Measurements from ENCODE around the gene DAPK1.

Gene DAPK1

GRCh38 chr9:87657190-87657589 lies 159.5 kb downstream of the DAPK1 start:
- no peaks in the 10 kb centered on the region for H3K79me2 ChIP-seq (ENCODE audit: control insufficient read depth, insufficient read depth, low read length, unreplicated experiment)
- no peaks in the 10 kb centered on the region for H3K27me3 ChIP-seq (ENCODE audit: insufficient read depth, low read length)
- no peak overlapping the region for H2AFZ ChIP-seq (ENCODE audit: low read length, unreplicated experiment)
- no peak overlapping the region for H3K27ac ChIP-seq (ENCODE audit: low read depth, low read length)
- H3K4me3 ChIP-seq (ENCODE audit: low read depth, low read length) = no peak overlapping the region
- H3K4me1 ChIP-seq (ENCODE audit: control insufficient read depth, insufficient read depth, low read length, unreplicated experiment) = no peaks in the 10 kb centered on the region
- H3K36me3 ChIP-seq (ENCODE audit: insufficient read depth, low read length) = no peaks in the 10 kb centered on the region

DNA sequence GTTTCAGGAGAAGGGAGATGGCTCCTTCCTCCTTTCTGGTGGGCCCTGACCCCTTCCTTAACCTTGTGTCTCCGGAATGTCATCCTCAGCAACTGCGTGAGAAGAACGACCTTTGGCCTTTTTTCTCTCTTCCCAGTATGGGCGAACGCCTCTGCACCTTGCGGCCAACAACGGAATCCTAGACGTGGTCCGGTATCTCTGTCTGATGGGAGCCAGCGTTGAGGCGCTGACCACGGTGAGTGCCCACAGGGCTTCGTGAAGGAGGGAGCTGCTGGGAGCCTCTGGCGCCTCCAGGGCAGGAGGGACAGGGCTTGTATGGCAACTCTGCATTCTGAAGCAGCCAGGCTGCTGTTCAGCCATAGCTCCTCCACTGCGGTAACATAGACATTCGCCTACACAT lies 160.2 kb downstream of the DAPK1 start:
- Histone ChIP-seq H3K79me2 (ENCODE audit: control insufficient read depth, insufficient read depth, low read length, unreplicated experiment) (no peaks in the 10 kb centered on the region), H3K4me3 (ENCODE audit: low read depth, low read length) (no peak overlapping the region), H2AFZ (ENCODE audit: low read length, unreplicated experiment) (no peak overlapping the region), H3K36me3 (ENCODE audit: insufficient read depth, low read length) (no peaks in the 10 kb centered on the region), H3K27me3 (ENCODE audit: insufficient read depth, low read length) (no peaks in the 10 kb centered on the region), H3K4me1 (ENCODE audit: control insufficient read depth, insufficient read depth, low read length, unreplicated experiment) (no peaks in the 10 kb centered on the region), H3K27ac (ENCODE audit: low read depth, low read length) (no peak overlapping the region)

- no peaks in the 10 kb centered on the region for H3K79me2 ChIP-seq (ENCODE audit: control insufficient read depth, insufficient read depth, low read length, unreplicated experiment)
Measured at GRCh38 chr9:87658511-87658910, 160.8 kb downstream of the DAPK1 start.

GRCh38 chr9:87659534-87660419 lies 162.1 kb downstream of the DAPK1 start:
- no peak overlapping the region for H3K27ac ChIP-seq (ENCODE audit: low read depth, low read length)
- H3K4me3 ChIP-seq (ENCODE audit: low read depth, low read length) = no peak overlapping the region
- H3K36me3 ChIP-seq (ENCODE audit: insufficient read depth, low read length) = no peaks in the 10 kb centered on the region
- no peaks in the 10 kb centered on the region for H3K79me2 ChIP-seq (ENCODE audit: control insufficient read depth, insufficient read depth, low read length, unreplicated experiment)
- H3K4me1 ChIP-seq (ENCODE audit: control insufficient read depth, insufficient read depth, low read length, unreplicated experiment) = no peaks in the 10 kb centered on the region
- H2AFZ ChIP-seq (ENCODE audit: low read length, unreplicated experiment) = no peak overlapping the region
- H3K27me3 ChIP-seq (ENCODE audit: insufficient read depth, low read length) = no peaks in the 10 kb centered on the region

More at GRCh38 chr9:87658511-87658910, 160.8 kb downstream of the DAPK1 start:
- Histone ChIP-seq H3K27me3 (ENCODE audit: insufficient read depth, low read length) (no peaks in the 10 kb centered on the region), H3K27ac (ENCODE audit: low read depth, low read length) (no peak overlapping the region), H2AFZ (ENCODE audit: low read length, unreplicated experiment) (no peak overlapping the region), H3K4me1 (ENCODE audit: control insufficient read depth, insufficient read depth, low read length, unreplicated experiment) (no peaks in the 10 kb centered on the region), H3K4me3 (ENCODE audit: low read depth, low read length) (no peak overlapping the region), H3K36me3 (ENCODE audit: insufficient read depth, low read length) (no peaks in the 10 kb centered on the region)

DNA sequence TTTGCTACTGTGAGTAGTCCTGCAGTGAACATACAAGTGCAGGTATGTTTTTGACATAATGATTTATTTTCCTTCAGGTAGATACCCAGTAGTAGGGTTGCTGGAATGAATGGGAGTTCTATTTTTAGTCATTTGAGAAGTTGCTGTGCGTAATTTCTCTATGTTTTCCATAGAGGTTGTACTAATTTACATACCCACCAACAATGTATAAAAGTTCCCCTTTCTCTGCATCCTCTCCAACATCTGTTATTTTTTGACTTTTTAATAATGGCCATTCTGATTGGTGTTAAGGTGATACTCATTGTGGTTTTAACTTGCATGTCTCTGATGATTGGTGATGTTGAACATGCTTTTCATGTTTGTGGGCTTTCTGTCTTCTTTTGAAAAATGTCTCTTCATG lies 163.6 kb downstream of the DAPK1 start:
- no peaks in the 10 kb centered on the region for H3K27me3 ChIP-seq (ENCODE audit: insufficient read depth, low read length)
- no peak overlapping the region for H3K27ac ChIP-seq (ENCODE audit: low read depth, low read length)
- no peaks in the 10 kb centered on the region for H3K36me3 ChIP-seq (ENCODE audit: insufficient read depth, low read length)

DNA sequence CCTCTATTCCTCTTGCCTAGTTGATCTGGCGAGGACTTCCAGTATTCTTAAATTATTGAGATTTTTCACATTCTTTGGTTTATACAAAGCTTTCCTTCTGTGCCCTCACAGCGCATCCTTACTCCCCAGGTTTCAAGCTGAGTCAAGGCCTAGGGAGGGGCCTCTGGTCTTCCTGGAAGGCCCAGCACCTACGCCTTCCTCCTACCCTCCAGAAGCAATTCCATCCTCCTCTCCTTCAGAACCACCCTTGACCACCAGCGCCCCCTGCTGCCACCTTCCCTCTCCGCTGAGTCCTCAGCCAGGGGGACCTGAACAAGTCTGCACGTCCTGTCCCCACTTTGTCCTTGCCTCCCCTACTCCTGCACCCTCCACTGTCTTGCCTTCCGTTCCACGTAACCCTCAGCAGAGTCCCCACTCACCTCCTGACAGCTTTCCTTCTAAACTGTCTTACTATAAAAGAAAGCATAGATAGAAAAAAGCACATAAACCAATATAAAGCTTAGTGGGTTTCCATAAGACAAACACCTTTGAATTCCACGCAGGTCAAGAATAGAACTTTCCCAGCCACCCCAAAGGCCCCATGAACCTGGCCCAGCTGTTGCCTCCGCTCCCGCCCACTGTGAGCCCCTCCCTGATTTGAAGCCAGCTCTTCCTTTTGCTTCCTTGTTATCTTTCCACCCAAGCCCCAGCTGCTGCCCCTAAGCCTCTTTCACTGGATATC lies 165.3 kb downstream of the DAPK1 start:
- H2AFZ ChIP-seq (ENCODE audit: low read length, unreplicated experiment) = no peak overlapping the region
- H3K79me2 ChIP-seq (ENCODE audit: control insufficient read depth, insufficient read depth, low read length, unreplicated experiment) = no peaks in the 10 kb centered on the region
- H3K36me3 ChIP-seq (ENCODE audit: insufficient read depth, low read length) = no peaks in the 10 kb centered on the region
- no peaks in the 10 kb centered on the region for H3K4me1 ChIP-seq (ENCODE audit: control insufficient read depth, insufficient read depth, low read length, unreplicated experiment)
- H3K27me3 ChIP-seq (ENCODE audit: insufficient read depth, low read length) = no peaks in the 10 kb centered on the region
- H3K4me3 ChIP-seq (ENCODE audit: low read depth, low read length) = no peak overlapping the region
- H3K27ac ChIP-seq (ENCODE audit: low read depth, low read length) = no peak overlapping the region; the same call in 1 of the 2 replicates

More for the DNA sequence above, 163.6 kb downstream of the DAPK1 start:
- Histone ChIP-seq H3K79me2 (ENCODE audit: control insufficient read depth, insufficient read depth, low read length, unreplicated experiment) (no peaks in the 10 kb centered on the region), H2AFZ (ENCODE audit: low read length, unreplicated experiment) (no peak overlapping the region), H3K4me1 (ENCODE audit: control insufficient read depth, insufficient read depth, low read length, unreplicated experiment) (no peaks in the 10 kb centered on the region), H3K4me3 (ENCODE audit: low read depth, low read length) (no peak overlapping the region)

DNA sequence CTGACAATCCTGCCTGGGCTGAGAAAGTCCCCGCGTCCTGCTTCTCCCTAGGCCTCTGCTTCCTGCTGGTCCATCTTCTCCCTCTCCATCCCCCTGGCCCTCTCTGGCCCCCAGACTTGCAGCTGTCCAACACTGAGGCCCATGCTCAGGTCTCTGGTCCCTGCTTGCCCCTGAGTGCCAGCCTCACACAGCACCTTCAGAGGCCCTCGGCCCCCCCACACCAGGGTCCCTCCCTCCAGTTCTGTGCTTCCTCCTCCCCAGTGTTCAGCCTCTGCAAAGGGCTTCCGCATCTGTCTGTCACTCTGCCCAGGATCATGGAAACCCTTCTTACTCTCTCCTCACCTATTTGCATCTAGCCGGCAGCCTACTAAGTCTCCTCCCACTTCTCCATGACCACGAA lies 165.9 kb downstream of the DAPK1 start:
- Histone ChIP-seq H3K4me1 (ENCODE audit: control insufficient read depth, insufficient read depth, low read length, unreplicated experiment) (no peaks in the 10 kb centered on the region), H2AFZ (ENCODE audit: low read length, unreplicated experiment) (no peak overlapping the region), H3K27me3 (ENCODE audit: insufficient read depth, low read length) (no peaks in the 10 kb centered on the region), H3K79me2 (ENCODE audit: control insufficient read depth, insufficient read depth, low read length, unreplicated experiment) (no peaks in the 10 kb centered on the region), H3K27ac (ENCODE audit: low read depth, low read length) (no peak overlapping the region), H3K36me3 (ENCODE audit: insufficient read depth, low read length) (no peaks in the 10 kb centered on the region), H3K4me3 (ENCODE audit: low read depth, low read length) (no peak overlapping the region)

GRCh38 chr9:87664153-87665060 lies 166.7 kb downstream of the DAPK1 start:
- no peak overlapping the region for H2AFZ ChIP-seq (ENCODE audit: low read length, unreplicated experiment)
- no peak overlapping the region for H3K27ac ChIP-seq (ENCODE audit: low read depth, low read length)
- no peaks in the 10 kb centered on the region for H3K79me2 ChIP-seq (ENCODE audit: control insufficient read depth, insufficient read depth, low read length, unreplicated experiment)
- no peaks in the 10 kb centered on the region for H3K27me3 ChIP-seq (ENCODE audit: insufficient read depth, low read length)
- no peaks in the 10 kb centered on the region for H3K4me1 ChIP-seq (ENCODE audit: control insufficient read depth, insufficient read depth, low read length, unreplicated experiment)
- no peaks in the 10 kb centered on the region for H3K36me3 ChIP-seq (ENCODE audit: insufficient read depth, low read length)
- no peak overlapping the region for H3K4me3 ChIP-seq (ENCODE audit: low read depth, low read length)

- H3K4me3 ChIP-seq (ENCODE audit: low read depth, low read length) = no peak overlapping the region
- H3K36me3 ChIP-seq (ENCODE audit: insufficient read depth, low read length) = no peaks in the 10 kb centered on the region
- no peak overlapping the region for H2AFZ ChIP-seq (ENCODE audit: low read length, unreplicated experiment)
- H3K27ac ChIP-seq (ENCODE audit: low read depth, low read length) = no peak overlapping the region
- no peaks in the 10 kb centered on the region for H3K4me1 ChIP-seq (ENCODE audit: control insufficient read depth, insufficient read depth, low read length, unreplicated experiment)
- no peaks in the 10 kb centered on the region for H3K79me2 ChIP-seq (ENCODE audit: control insufficient read depth, insufficient read depth, low read length, unreplicated experiment)
- H3K27me3 ChIP-seq (ENCODE audit: insufficient read depth, low read length) = no peaks in the 10 kb centered on the region
Measured at GRCh38 chr9:87665505-87665904, 167.8 kb downstream of the DAPK1 start.

DNA sequence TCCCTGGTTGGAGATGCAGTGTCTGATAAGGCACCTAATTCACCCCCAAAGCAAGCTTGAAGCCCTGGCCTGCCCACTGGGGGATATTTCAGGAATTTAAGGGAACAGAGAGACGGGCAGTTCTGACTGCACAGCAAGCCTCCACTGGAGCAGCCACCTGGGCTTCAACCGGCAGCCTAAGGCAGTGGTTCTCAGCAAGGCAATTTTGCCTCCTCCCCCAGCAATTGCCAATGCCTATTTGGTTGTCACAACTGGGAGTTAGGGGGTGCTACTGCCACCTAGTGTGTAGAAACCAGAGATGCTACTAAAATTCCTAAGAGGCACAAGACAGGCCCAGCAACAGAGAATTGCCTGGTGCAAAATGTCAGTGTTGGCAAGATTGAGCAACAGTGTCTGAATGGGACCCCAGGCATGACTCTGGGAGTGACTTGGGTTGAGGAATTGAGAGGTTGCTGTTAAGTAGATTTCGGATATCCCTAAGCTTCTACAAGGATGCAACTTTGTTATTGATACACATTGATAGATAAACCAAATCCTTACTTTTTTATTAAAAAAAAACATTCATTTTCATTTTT lies 169.6 kb downstream of the DAPK1 start:
- Histone ChIP-seq H3K4me3 (ENCODE audit: low read depth, low read length) (no peak overlapping the region), H3K4me1 (ENCODE audit: control insufficient read depth, insufficient read depth, low read length, unreplicated experiment) (no peaks in the 10 kb centered on the region), H3K79me2 (ENCODE audit: control insufficient read depth, insufficient read depth, low read length, unreplicated experiment) (no peaks in the 10 kb centered on the region), H2AFZ (ENCODE audit: low read length, unreplicated experiment) (no peak overlapping the region), H3K27me3 (ENCODE audit: insufficient read depth, low read length) (no peaks in the 10 kb centered on the region), H3K27ac (ENCODE audit: low read depth, low read length) (no peak overlapping the region), H3K36me3 (ENCODE audit: insufficient read depth, low read length) (no peaks in the 10 kb centered on the region)

Measured in ACC112 (cell line).